ENCODE results near the gene SMIM27. TPM values are rescaled to one million over a fixed set of nuclear protein-coding genes. Genes with fewer than 3 reads are reported as not detected.

SMIM27 gene
- total RNA-seq, 1 experiment from 2014 or later = 8.1 TPM

DNA sequence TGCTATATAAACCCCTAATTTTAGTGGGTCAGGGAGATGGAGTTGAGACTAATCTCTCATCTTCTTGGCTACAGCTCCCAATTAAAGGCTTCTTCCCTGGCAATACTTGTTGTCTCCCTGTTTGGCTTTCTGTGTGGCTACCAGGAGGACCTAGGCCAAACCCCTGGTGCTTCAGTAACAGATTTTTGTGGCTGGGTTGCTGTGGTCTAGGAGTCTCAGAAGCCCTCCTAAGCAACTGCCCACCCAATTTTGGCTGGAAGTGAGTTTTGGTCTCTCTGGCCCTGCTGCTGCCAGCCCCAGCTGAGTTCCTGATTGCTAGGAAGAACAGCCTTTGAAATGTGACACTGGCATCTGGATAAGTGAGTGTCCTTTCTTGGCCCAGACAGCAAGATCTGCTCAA, 35.9 kb upstream of the SMIM27 start:
- intact Hi-C loops (cut with micrococcal nuclease) = no loop called here
- no peak for DNase-seq (ENCODE audit: low read depth, low spot score)
- no peak overlapping the region for H3K9ac ChIP-seq (ENCODE audit: low read length)
- H3K9me3 ChIP-seq (ENCODE audit: control insufficient read depth in 1 of 2, insufficient read depth in 1 of 2, low read depth in 1 of 2, low read length in 2 of 2) = peaks cover 5 to 8% of the 10 kb centered on the region in 2 experiments; a peak in 2 of 4 replicates
- H3K27me3 ChIP-seq (ENCODE audit: insufficient read depth, low read length) = no peaks in the 10 kb centered on the region
- 0 out of 4 replicates have a peak, but pooled peaks cover 0 to 3% of the 10 kb centered on the region in 2 experiments for H3K4me1 ChIP-seq (ENCODE audit: control insufficient read depth in 1 of 2, insufficient read depth in 2 of 2, low read length in 2 of 2)
- CTCF ChIA-PET = no interaction called here
- H4K20me1 ChIP-seq (ENCODE audit: insufficient read depth) = no peaks in the 10 kb centered on the region
- POLR2A ChIA-PET = no interaction called here
- 0 out of 4 replicates have a peak, but pooled peaks cover 0 to 5% of the 10 kb centered on the region in 2 experiments for H3K36me3 ChIP-seq (ENCODE audit: control insufficient read depth in 1 of 2, insufficient read depth in 2 of 2, low read length in 2 of 2)
- no peak overlapping the region for H3K4me2 ChIP-seq (ENCODE audit: low read length)
- no TSS peak for BruUV-seq (replicated peaks)
- peaks cover 3% of the 10 kb centered on the region for H3K79me2 ChIP-seq (ENCODE audit: insufficient read depth, low read length)
- no peak overlapping the region for H3K4me3 ChIP-seq (replicated peaks in 1 of 2; ENCODE audit: low read depth in 1 of 2, low read length in 2 of 2)
- no peaks in the 10 kb centered on the region for H3K9me2 ChIP-seq (ENCODE audit: insufficient read depth)
- RAD21 ChIA-PET (ENCODE audit: low non-redundant PET in 1 of 2, low total read pairs in 2 of 2, uncharacterized antibody in 2 of 2, unreplicated experiment in 2 of 2) = no interaction called here
- TF ChIP-seq RAD21 (IDR thresholded peaks at IDR 0.05; ENCODE audit: low read depth) (no peak), FOSL1 (IDR thresholded peaks at IDR 0.05; ENCODE audit: low read depth) (no peak), EGR1 (IDR thresholded peaks at IDR 0.05; ENCODE audit: low read depth) (no peak), ZFX (IDR thresholded peaks at IDR 0.05) (no peak), JUND (IDR thresholded peaks at IDR 0.05) (no peak), EZH2phosphoT487 (IDR thresholded peaks at IDR 0.05; ENCODE audit: borderline replicate concordance) (no peak), EZH2 (IDR thresholded peaks at IDR 0.05) (no peak), CEBPB (IDR thresholded peaks at IDR 0.05; ENCODE audit: low read depth) (no peak), YY1 (IDR thresholded peaks at IDR 0.05; ENCODE audit: extremely low read depth, insufficient replicate concordance, low read depth, low read length) (no peak)
- TF ChIP-seq, protein P1, sequence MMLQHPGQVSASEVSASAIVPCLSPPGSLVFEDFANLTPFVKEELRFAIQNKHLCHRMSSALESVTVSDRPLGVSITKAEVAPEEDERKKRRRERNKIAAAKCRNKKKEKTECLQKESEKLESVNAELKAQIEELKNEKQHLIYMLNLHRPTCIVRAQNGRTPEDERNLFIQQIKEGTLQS (IDR thresholded peaks at IDR 0.05) = no peak
- H2AFZ ChIP-seq (ENCODE audit: low read depth, low read length, poor library complexity, severe bottlenecking) = no peak overlapping the region
- no peak for ATAC-seq
- no peak overlapping the region for H3K27ac ChIP-seq (ENCODE audit: low read depth, low read length)

GRCh38 chr9:32518276-32518675, 33.9 kb upstream of the SMIM27 start:
- no peak for DNase-seq (ENCODE audit: low read depth, low spot score)
- BruUV-seq (replicated peaks) = no TSS peak
- 0 out of 4 replicates have a peak, but pooled peaks cover 0 to 3% of the 10 kb centered on the region in 2 experiments for H3K4me1 ChIP-seq (ENCODE audit: control insufficient read depth in 1 of 2, insufficient read depth in 2 of 2, low read length in 2 of 2)

More at GRCh38 chr9:32518276-32518675, 33.9 kb upstream of the SMIM27 start:
- intact Hi-C loops (cut with micrococcal nuclease) = no loop called here
- CTCF ChIA-PET = no interaction called here
- H3K4me3 ChIP-seq (replicated peaks in 1 of 2; ENCODE audit: low read depth in 1 of 2, low read length in 2 of 2) = no peak overlapping the region
- H2AFZ ChIP-seq (ENCODE audit: low read depth, low read length, poor library complexity, severe bottlenecking) = no peak overlapping the region
- peaks cover 5 to 8% of the 10 kb centered on the region in 2 experiments; a peak in 2 of 4 replicates for H3K9me3 ChIP-seq (ENCODE audit: control insufficient read depth in 1 of 2, insufficient read depth in 1 of 2, low read depth in 1 of 2, low read length in 2 of 2)
- no peak overlapping the region for H3K4me2 ChIP-seq (ENCODE audit: low read length)
- H4K20me1 ChIP-seq (ENCODE audit: insufficient read depth) = no peaks in the 10 kb centered on the region
- H3K27me3 ChIP-seq (ENCODE audit: insufficient read depth, low read length) = no peaks in the 10 kb centered on the region
- H3K9ac ChIP-seq (ENCODE audit: low read length) = no peak overlapping the region
- H3K79me2 ChIP-seq (ENCODE audit: insufficient read depth, low read length) = peaks cover 12% of the 10 kb centered on the region
- ATAC-seq = no peak
- RAD21 ChIA-PET (ENCODE audit: low non-redundant PET in 1 of 2, low total read pairs in 2 of 2, uncharacterized antibody in 2 of 2, unreplicated experiment in 2 of 2) = no interaction called here
- no peak overlapping the region for H3K27ac ChIP-seq (ENCODE audit: low read depth, low read length)
- POLR2A ChIA-PET = no interaction called here
- 0 out of 4 replicates have a peak, but pooled peaks cover 0 to 5% of the 10 kb centered on the region in 2 experiments for H3K36me3 ChIP-seq (ENCODE audit: control insufficient read depth in 1 of 2, insufficient read depth in 2 of 2, low read length in 2 of 2)
- TF ChIP-seq RAD21 (IDR thresholded peaks at IDR 0.05; ENCODE audit: low read depth) = no peak
- TF ChIP-seq, protein P2, sequence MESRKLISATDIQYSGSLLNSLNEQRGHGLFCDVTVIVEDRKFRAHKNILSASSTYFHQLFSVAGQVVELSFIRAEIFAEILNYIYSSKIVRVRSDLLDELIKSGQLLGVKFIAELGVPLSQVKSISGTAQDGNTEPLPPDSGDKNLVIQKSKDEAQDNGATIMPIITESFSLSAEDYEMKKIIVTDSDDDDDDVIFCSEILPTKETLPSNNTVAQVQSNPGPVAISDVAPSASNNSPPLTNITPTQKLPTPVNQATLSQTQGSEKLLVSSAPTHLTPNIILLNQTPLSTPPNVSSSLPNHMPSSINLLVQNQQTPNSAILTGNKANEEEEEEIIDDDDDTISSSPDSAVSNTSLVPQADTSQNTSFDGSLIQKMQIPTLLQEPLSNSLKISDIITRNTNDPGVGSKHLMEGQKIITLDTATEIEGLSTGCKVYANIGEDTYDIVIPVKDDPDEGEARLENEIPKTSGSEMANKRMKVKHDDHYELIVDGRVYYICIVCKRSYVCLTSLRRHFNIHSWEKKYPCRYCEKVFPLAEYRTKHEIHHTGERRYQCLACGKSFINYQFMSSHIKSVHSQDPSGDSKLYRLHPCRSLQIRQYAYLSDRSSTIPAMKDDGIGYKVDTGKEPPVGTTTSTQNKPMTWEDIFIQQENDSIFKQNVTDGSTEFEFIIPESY (IDR thresholded peaks at IDR 0.05; ENCODE audit: extremely low read depth, insufficient replicate concordance, low read length) = no peak
- no peaks in the 10 kb centered on the region for H3K9me2 ChIP-seq (ENCODE audit: insufficient read depth)
